C4-2B (cell line): ENCODE data around the gene MYO7B.

Source experiments
- H3K27ac ChIP-seq: fragments of 450-650 bp; 2 replicates; pipeline ENCODE4 v1.5.1; 2017
- ZFX ChIP-seq: fragments of 450-650 bp; IDR thresholded peaks from 2 replicates; pipeline ENCODE4 v1.6.1; 2017
- TF ChIP-seq, protein P1 (sequence below): fragments of 450-650 bp; conservative IDR thresholded peaks from 2 replicates; pipeline ENCODE4 v1.5.1; 2017; ENCODE audit warnings: mild to moderate bottlenecking

MYO7B gene

DNA sequence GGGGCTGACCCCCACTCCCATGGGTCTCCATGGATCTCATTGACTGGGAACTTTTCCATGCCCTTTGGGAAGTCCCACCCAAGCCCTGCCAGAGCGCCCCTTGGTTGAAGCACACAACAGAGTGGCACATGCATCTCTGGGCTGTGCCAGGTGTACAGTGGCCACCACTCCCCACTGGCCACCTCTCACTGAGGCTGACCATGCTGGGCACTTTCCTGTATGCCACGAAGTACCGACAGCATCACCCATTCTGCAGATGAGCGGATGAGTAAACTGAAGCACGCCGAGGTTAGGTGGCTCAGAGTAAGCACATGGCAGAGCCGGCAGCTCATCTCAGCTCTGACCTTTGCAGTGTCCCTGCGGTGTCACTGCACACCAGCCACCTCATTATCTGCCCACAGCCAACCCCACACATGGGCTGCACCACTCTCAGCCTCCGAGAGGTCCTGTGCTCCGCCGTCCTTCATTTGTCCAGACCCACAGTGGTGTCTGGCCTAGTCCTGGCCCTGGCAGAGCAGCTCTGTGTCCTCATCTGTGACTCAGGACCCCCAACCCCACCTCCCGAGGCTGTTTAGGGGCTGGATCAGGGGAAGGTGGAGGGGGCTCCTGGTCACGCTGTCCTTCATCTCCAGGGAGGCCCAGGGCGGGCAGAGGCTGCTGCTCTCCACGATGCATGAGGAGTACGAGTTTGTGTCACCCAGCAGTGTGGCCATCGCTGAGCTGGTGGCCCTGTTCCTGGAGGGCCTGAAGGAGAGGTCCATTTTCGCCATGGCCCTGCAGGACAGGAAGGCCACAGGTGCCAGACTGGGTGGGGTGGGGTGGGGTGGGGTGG, 92.5 kb downstream of the MYO7B start:
- TF ChIP-seq, protein P1, sequence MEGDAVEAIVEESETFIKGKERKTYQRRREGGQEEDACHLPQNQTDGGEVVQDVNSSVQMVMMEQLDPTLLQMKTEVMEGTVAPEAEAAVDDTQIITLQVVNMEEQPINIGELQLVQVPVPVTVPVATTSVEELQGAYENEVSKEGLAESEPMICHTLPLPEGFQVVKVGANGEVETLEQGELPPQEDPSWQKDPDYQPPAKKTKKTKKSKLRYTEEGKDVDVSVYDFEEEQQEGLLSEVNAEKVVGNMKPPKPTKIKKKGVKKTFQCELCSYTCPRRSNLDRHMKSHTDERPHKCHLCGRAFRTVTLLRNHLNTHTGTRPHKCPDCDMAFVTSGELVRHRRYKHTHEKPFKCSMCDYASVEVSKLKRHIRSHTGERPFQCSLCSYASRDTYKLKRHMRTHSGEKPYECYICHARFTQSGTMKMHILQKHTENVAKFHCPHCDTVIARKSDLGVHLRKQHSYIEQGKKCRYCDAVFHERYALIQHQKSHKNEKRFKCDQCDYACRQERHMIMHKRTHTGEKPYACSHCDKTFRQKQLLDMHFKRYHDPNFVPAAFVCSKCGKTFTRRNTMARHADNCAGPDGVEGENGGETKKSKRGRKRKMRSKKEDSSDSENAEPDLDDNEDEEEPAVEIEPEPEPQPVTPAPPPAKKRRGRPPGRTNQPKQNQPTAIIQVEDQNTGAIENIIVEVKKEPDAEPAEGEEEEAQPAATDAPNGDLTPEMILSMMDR = no peak
- TF ChIP-seq ZFX = no peak
- H3K27ac ChIP-seq = no peak overlapping the region

GRCh38 chr2:127628767-127629614, 93.5 kb downstream of the MYO7B start:
- H3K27ac ChIP-seq = no peak overlapping the region
- TF ChIP-seq, protein P1 = no peak
- no peak for TF ChIP-seq ZFX

- TF ChIP-seq ZFX = no peak
- TF ChIP-seq, protein P1 = no peak
- H3K27ac ChIP-seq = no peak overlapping the region
Measured at GRCh38 chr2:127629637-127630036, 94.2 kb downstream of the MYO7B start.

DNA sequence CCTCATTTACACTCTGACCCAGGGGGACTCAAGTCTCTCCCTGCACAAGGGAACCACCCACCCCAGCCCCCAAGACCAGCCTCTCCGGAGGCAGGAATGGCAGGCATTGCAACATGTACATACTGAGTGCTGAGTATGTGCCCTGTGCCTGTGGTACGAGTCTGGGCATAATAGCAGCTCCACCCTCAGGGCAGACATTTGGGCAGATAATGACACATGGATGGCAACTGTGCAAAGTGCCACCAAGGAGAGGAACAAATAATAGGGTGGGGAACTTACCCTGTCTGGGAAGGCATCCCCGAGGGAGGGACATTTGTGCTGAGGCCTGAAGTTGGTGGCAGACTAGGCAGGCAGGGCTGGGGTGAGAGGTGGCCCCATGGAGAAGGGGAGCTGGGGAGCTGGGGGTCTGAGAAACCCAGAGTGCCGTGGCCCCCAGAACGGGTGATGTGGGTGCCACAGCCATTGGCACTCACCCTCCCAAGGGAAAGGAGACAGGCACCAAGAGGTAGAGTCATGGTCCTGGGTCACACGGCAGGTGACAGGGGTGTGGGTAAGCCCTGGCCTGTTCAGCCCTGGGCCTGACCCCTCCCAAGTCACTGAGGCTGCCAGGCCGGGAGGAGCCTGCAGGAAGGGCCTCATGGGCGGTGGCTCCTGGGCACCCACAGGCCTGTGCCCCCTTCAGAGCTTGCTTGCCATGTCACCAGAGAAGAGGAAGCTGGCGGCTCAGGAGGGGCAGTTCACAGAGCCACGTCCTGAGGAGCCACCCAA, 94.8 kb downstream of the MYO7B start:
- H3K27ac ChIP-seq = no peak overlapping the region
- TF ChIP-seq, protein P1 = no peak
- TF ChIP-seq ZFX = no peak

DNA sequence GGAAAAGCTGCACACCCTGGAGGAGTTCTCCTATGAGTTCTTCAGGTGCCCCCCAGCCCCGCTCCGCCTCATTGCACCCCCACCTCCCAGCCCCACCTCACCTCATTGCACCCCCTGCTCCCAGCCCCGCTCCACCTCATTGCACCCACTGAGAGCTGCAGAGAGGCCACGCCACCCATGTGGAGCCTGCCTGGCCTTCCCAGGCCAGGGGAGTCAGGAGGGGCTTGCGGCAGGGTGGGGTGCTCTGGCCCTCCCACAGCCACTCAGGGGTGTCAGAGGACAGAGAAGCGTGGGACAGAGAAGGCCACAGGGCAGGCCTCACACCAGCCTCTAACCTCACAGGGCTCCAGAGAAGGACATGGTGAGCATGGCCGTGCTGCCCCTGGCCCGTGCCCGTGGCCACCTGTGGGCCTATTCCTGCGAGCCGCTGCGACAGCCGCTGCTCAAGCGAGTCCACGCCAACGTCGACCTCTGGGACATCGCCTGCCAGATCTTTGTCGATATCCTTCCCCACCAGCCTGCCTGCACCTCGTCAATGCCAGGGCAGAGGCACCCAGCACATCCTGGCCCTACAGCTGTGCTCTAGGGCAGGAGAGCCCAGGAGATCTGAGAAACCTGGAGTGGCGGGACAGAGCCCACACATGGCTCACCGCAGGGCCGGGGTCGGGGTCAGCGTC, 95.5 kb downstream of the MYO7B start:
- TF ChIP-seq, protein P1 = no peak
- no peak for TF ChIP-seq ZFX
- no peak overlapping the region for H3K27ac ChIP-seq

DNA sequence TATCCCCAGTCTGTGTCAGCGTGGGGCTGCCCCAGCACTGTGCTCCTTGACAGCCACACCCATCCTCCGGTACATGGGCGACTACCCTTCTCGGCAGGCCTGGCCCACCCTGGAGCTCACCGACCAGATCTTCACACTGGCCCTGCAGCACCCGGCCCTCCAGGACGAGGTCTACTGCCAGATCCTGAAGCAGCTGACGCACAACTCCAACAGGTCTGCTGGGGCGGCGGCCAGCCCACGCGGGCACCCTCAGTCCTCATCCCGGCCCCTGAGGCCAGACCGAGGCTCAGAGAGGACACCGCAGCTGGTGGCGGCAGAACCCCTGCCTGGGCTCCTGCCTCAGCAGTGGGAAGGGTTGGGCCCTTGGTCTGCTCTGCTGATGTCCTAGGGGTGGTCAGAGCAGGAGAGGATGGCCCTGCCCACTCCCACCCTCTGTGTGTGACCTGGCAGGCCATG, 96.1 kb downstream of the MYO7B start:
- TF ChIP-seq, protein P1 = no peak
- TF ChIP-seq ZFX = no peak
- H3K27ac ChIP-seq = no peak overlapping the region
